CD4-positive, alpha-beta T cell treated with Interleukin-17A for 1 hour (primary cell): ENCODE results near the gene MRPS14.
A peak's percentile ranks its signal among the peaks of the same experiment; 100 is the strongest.

Experiments used
- DNase-seq: peaks from one replicate; pipeline ENCODE4 v3.0.0-alpha.2; 2020

MRPS14 gene

GRCh38 chr1:174982971-174983689 is 40.1 kb downstream of the MRPS14 start:
- peak; percentile 80 for DNase-seq

DNA sequence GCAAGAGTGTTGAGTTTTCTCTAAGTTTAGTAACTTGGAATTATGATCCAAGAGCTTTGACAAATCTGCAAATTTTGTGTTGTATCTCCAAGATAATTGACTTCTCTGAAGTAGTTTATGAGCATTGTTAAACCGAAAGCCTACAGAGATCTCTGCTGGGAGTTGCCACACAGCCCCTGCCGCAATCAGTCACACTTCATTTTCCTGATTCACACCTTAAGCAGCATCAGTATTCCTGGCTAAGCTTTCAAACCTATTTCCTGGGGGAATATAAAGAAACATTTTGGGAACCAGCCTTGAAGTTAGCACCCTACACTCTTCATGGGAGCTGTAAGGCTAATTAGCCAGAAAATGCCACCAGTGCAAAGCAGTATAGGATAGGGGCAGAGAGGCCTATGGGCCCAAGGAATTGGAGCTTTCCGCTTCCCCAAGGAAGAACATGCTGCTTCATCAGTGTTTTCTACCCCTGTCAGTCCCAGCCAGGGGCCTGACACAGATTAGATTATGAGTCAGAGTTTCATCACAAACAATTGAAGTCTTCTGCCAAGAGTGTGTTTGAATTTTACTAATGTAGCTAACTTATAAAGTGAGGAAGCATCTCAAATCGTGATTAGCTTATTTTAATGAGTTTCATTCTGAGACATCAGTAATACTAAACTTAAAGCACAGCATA is 46.7 kb downstream of the MRPS14 start:
- DNase-seq: no peak

- no peak for DNase-seq
These were observed 47.5 kb downstream of the MRPS14 start for GRCh38 chr1:174975764-174976163.

GRCh38 chr1:174974711-174975119 is 48.5 kb downstream of the MRPS14 start:
- no peak for DNase-seq

DNA sequence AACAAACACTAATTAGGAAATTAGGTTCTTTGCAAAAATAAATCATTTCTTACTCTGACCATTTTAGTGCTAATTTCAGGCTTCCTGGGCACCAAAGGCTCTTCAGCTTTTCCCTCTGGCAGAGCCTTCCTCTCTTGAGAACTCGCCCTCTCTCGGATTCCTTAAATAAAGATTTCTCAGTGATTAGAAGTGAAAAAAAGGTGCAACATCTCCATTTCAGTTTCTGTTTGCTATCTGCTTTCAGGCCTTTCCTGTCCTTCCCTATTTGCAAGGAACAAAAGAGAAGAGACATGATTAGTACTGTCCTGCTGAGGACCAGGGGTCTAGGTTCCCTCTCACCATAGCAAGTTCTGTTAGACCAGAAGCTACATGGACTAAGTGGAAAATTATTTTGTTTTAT is 51.3 kb downstream of the MRPS14 start:
- no peak for DNase-seq

- DNase-seq: no peak
These were observed 51.8 kb downstream of the MRPS14 start for GRCh38 chr1:174971466-174971865.

- peak; percentile 54 for DNase-seq
These were observed 53.2 kb downstream of the MRPS14 start for GRCh38 chr1:174969977-174970376.

- DNase-seq: peak; percentile 88
These were observed 54.4 kb downstream of the MRPS14 start for GRCh38 chr1:174968750-174969244.

GRCh38 chr1:174967845-174968705 is 55.1 kb downstream of the MRPS14 start:
- DNase-seq: peak; percentile 70

DNA sequence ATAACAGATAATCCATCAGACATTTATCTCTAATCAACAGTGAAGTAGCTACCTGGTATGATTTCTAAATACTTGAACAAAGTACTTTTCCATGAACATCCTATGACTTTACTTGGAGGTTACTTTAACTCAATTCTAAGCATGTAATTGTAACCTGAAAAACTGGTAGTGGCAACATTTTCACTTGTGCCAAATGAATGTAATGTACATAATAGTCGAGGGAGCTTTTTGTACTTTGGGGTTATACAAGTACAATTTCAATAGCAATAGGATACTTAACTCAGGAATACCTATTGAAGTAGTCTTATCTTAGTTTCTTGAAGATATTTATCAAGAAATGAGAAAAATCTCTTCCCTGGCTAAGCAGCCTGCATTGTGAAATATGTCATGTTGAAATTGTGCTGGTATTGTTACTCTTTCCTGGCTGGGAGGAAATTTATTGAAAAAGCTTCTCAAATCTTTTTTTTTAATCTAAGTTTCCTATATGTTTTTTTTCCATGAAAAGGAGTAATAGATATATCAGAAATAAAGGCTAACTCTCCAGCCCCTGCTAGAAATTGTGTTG is 57.1 kb downstream of the MRPS14 start:
- no peak for DNase-seq

GRCh38 chr1:174965362-174966007 is 57.7 kb downstream of the MRPS14 start:
- DNase-seq: peak; percentile 52

- DNase-seq: peak; percentile 72
These were observed 58.3 kb downstream of the MRPS14 start for GRCh38 chr1:174964972-174965361.

- DNase-seq: peak; percentile 81
These were observed 58.8 kb downstream of the MRPS14 start for GRCh38 chr1:174964261-174964971.

GRCh38 chr1:174963529-174964125 is 59.6 kb downstream of the MRPS14 start:
- peak; percentile 45 for DNase-seq
